Measurements from ENCODE around the gene CCDC9B.

CCDC9B gene

GRCh38 chr15:40289140-40289775, 51.5 kb downstream of the CCDC9B start:
- no peak for DNase-seq (ENCODE audit: low read depth)

GRCh38 chr15:40287968-40288367, 52.8 kb downstream of the CCDC9B start:
- no peak for DNase-seq (ENCODE audit: low read depth)

GRCh38 chr15:40287505-40287904, 53.2 kb downstream of the CCDC9B start:
- no peak for DNase-seq (ENCODE audit: low read depth)

GRCh38 chr15:40286794-40287193, 53.9 kb downstream of the CCDC9B start:
- no peak for DNase-seq (ENCODE audit: low read depth)

DNA sequence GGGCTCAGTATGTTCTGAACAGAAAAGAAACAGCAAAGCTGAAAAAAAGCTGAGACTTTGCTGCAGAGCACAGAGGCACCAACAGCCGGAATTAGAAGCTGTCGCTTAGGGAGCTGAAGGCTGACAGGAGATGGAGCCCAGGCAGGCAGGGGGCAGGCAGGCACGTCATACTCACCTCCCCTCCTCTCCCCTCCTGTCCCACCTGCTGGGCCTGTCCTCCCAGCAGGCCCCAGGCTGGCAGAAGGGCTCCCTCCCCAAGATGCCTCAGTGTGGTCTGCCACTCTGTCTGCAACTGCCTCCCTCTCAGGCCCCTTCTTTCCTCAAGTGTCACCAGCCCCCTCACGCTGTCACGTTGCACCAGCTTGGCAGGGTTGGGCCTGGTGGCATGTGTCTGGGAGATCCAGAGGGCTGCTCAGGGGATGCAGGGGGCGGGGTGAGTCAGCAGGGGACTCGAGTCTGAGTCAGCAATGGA, 54.6 kb downstream of the CCDC9B start:
- DNase-seq (ENCODE audit: low read depth) = no peak

DNA sequence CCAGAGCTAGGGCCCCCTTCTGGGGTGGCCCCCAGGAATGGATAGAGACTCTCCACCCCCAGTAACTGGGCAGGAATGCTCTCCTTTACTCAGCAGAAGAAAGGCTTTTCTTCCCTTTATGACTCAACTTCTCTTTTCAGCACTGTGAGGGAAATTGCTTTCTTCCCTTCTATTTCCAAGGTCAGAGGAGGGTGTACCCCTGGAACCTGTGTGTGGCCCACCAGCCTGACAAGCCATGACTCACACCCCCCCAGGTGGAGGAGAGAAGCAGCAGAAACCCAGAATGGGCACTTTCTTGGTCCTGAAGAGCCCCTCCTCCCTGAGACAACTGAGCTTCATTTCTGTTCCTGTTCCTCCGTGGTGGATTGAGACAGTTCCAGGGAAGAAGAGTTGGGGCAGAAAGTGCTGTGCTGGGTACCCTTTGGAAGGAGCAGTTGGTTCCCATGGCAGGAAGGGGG, 55.2 kb downstream of the CCDC9B start:
- no peak for DNase-seq (ENCODE audit: low read depth)

DNA sequence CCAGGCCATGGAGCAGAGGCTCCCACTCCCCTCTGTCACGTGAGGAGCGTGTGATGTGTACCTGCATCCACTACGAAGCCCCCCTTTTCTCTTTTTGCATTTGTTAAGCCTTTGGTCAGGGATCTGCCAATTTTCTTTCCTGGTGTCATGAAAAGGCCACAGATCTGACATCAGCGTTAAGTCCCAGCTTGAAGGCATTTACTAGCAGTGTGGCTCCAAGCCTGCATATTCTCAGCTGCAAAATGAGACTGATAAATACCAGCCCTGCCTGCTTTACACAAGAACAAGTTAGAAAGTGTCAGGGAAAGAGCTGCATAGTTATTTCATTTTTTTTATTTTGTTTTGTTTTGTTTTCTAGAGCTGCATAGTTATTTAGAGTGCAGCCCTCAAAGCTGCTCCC, 55.6 kb downstream of the CCDC9B start:
- no peak for DNase-seq (ENCODE audit: low read depth)

DNA sequence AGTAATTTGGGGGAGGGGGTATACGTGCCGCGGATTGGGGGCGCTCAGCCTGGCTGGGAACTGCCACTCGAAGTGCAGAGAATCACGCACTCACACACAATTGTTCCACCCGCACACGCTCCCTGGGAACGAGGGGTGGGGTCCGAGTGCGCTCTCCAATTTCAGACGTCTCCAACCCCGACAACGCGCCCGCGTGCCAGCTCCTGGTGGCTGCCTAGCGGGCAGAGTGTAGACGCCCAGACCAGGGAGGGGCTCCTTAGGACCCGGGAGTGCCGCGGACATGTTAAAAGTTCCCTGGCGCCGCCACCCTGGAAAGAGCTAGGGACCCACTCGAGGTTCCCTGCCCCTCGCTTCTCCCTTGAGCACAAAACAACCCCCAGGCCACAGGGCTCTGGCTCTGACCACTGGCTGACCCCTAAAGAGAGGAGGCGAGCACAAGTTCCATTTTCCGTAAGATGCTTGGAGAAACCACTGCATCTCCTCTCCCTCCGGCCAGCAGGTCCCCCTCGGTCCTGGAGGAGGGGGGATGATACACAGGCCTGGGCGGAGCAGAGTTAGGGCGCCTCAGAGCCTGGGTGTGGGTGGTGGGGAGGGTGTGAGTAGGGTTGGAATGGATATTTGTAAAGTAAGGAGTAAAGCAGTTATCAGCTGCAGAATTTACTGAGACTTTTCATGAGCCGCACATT, 57.0 kb downstream of the CCDC9B start:
- no peak for DNase-seq (ENCODE audit: low read depth)

DNA sequence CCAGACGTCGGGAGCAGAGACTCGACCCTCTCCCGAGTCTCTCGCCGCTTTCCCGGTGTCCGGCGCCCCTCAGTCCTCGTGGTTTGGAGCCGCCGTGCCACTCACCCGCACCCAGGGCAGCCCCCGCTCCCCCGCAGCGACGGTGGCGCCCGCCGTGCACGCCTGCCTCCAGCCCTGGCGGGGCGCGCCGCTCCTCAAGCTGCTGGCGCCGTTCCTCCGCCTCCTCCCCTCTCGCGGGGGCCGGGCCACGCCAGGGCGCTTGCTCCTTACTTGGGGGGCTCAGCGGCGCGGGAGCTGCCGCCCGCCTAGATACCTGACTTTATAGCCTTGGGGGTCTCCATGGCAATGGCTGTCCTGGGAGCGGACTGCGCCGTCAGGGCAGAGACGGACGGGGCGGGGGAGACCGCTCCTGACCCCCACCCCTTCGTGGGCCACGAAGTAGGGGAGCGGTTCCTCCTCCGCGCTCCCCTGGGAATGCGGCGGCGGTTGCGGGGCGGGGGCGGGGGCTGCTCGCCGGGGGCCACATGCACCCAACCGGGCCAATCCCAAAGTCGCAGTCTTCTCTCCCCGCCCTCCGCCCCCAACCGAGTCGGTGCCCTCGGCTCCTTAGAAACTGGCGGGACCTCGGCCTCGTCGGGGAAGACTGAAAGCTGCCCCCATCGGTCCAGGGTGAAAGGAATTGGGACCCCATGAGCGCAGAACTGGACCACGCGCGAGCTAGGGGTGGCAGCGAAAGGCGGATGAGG, 57.7 kb downstream of the CCDC9B start, which contains the start of gene ANKRD63:
Gene ANKRD63, minus strand, starts transcription at position 196 of the 746 bp plus-strand sequence. CDS start 478 bp downstream, outside the sequence.
- no peak for DNase-seq (ENCODE audit: low read depth)

- DNase-seq (ENCODE audit: low read depth) = no peak
Observed at GRCh38 chr15:40282147-40282868, 58.4 kb downstream of the CCDC9B start.

DNA sequence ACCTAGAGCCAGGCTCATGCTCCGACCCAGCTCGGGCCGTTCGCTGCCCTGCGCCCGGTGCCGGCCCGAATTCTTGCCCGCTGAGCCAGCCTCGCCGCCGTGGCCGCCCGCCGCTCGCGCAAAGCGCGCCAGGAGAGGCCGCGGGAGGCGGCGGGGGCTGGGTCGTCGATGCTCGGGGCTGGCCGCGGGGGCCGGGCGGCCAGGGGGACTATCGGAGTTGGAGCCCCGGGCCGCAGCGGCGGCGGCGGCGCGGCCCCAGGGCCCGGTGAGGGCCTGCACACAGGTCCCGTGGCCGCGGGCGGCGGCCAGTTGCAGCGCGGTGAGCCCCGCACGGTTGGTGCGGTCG, 59.0 kb downstream of the CCDC9B start:
- no peak for DNase-seq (ENCODE audit: low read depth)
